ENCODE results near the gene RAP2A. TPM values are rescaled to one million over a fixed set of nuclear protein-coding genes. Genes with fewer than 3 reads are reported as not detected.

RAP2A gene
- total RNA-seq, 6 experiments from 2014 or later, result 7.4 to 16.5 (median 8.8) TPM

DNA sequence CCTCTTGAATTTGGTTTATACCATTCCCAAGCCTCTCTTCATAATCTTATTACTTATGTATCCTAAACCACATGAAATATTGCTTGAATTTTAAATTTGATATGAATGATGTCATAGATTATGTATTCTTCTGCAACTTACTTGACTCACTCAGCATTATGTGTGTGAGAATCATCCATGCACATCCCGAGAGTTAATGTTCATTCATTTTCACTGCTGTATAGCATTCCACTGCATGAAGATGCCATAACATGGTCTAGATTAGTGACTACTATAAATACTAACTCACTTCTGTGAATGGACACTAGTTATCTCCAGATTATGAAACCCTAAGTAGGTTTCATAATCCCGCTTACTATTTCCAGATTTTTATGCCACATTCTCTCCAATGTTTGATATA, 25.0 kb upstream of the RAP2A start:
- H3K36me3 ChIP-seq, result no peaks in the 10 kb centered on the region
- H3K4me1 ChIP-seq, result no peaks in the 10 kb centered on the region
- H3K4me3 ChIP-seq, result no peak overlapping the region
- 92% methylated on average over 2 of the region's 2 CpGs for WGBS (ENCODE audit: insufficient coverage, low coverage, low lambda C conversion rate, missing lambda C conversion rate)
- intact Hi-C loops (cut with DNase I), result no loop called here
- no peaks in the 10 kb centered on the region for H3K9me3 ChIP-seq
- TF ChIP-seq, protein P1, sequence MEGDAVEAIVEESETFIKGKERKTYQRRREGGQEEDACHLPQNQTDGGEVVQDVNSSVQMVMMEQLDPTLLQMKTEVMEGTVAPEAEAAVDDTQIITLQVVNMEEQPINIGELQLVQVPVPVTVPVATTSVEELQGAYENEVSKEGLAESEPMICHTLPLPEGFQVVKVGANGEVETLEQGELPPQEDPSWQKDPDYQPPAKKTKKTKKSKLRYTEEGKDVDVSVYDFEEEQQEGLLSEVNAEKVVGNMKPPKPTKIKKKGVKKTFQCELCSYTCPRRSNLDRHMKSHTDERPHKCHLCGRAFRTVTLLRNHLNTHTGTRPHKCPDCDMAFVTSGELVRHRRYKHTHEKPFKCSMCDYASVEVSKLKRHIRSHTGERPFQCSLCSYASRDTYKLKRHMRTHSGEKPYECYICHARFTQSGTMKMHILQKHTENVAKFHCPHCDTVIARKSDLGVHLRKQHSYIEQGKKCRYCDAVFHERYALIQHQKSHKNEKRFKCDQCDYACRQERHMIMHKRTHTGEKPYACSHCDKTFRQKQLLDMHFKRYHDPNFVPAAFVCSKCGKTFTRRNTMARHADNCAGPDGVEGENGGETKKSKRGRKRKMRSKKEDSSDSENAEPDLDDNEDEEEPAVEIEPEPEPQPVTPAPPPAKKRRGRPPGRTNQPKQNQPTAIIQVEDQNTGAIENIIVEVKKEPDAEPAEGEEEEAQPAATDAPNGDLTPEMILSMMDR (IDR thresholded peaks at IDR 0.05), result no peak
- no peak for TF ChIP-seq POLR2A (IDR thresholded peaks at IDR 0.05)
- no peak overlapping the region for H3K27ac ChIP-seq
- no peak for ATAC-seq
- H3K27me3 ChIP-seq, result no peaks in the 10 kb centered on the region
- DNase-seq, result no peak

DNA sequence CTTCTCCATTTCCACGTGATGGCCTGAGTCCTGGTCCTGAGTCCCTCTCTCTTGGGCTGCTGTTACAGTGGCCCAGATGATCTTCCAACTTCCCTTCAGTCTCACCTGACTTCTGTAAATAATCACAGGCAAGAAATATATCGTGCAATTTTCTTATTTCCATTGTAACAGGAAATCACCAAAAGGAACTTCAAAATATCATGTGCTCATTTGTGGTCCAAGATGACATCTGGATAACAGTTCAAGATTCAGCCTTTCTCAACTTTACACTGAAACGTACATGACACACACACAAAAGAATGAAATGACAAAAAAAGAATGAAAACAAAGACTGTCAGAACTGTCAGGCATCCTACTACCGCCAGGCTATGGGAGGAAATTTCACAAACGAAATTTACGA, 22.0 kb upstream of the RAP2A start:
- ATAC-seq, result no peak
- WGBS (ENCODE audit: insufficient coverage, low coverage, low lambda C conversion rate, missing lambda C conversion rate), result 74% methylated on average over 6 of the region's 6 CpGs

DNA sequence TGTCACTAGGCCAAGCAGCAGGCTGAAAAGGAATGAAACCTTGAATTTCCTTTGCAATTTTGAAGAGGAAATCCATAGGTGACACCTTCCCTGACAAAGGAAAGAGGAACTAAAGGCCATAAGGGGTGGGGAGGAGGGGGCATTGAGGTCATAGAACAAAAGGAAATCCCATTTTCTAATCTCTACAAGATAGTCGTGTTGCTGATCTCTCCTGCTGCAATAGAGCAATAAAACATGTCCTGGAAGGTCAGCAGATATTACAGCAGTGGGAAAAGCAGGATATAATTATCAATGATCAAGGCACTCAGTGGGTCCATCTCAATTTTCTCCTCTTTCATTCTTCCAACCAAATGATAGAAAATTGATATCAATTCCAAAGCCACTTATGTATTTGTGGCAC, 20.3 kb upstream of the RAP2A start:
- H3K36me3 ChIP-seq, result no peaks in the 10 kb centered on the region
- 9% methylated on average over 1 of the region's 1 CpG for WGBS (ENCODE audit: insufficient coverage, low coverage, low lambda C conversion rate, missing lambda C conversion rate)

More for the DNA sequence above, 22.0 kb upstream of the RAP2A start:
- Histone ChIP-seq H3K27me3 (no peaks in the 10 kb centered on the region), H3K36me3 (no peaks in the 10 kb centered on the region), H3K4me3 (no peak overlapping the region), H3K9me3 (no peaks in the 10 kb centered on the region), H3K27ac (no peak overlapping the region), H3K4me1 (no peaks in the 10 kb centered on the region)
- no peak for DNase-seq
- no peak for TF ChIP-seq POLR2A (IDR thresholded peaks at IDR 0.05)
- TF ChIP-seq, protein P1 (IDR thresholded peaks at IDR 0.05), result no peak
- intact Hi-C loops (cut with DNase I), result no loop called here

DNA sequence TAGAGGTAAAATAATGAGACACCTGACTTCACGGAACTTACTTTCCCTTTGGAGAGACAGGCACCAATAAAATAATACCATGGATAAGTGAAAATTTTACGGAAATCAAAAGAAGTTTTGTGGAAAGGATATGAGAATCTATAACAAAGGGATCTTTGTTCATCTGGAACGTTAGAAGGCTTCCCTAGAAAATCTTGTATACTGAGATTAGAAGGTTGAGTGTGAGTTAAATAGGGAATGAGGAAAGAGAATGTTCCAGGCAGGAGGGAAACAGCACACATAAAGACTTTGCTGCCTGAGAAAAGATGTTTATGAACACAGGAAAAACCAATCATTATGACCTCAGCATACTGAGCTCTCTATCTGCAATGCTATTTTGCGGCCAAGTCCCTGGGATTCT, 19.6 kb upstream of the RAP2A start:
- H3K27me3 ChIP-seq, result no peaks in the 10 kb centered on the region
- TF ChIP-seq, protein P1 (IDR thresholded peaks at IDR 0.05), result no peak
- TF ChIP-seq POLR2A (IDR thresholded peaks at IDR 0.05), result no peak
- no peaks in the 10 kb centered on the region for H3K4me1 ChIP-seq
- no peak for DNase-seq
- no peaks in the 10 kb centered on the region for H3K9me3 ChIP-seq
- no peak overlapping the region for H3K4me3 ChIP-seq
- H3K36me3 ChIP-seq, result no peaks in the 10 kb centered on the region
- 69% methylated on average over 4 of the region's 4 CpGs for WGBS (ENCODE audit: insufficient coverage, low coverage, low lambda C conversion rate, missing lambda C conversion rate)
- ATAC-seq, result no peak
- no peak overlapping the region for H3K27ac ChIP-seq
- intact Hi-C loops (cut with DNase I), result no loop called here

More for the DNA sequence above, 20.3 kb upstream of the RAP2A start:
- intact Hi-C loops (cut with DNase I), result no loop called here
- no peak for ATAC-seq
- H3K27ac ChIP-seq, result no peak overlapping the region
- H3K27me3 ChIP-seq, result no peaks in the 10 kb centered on the region
- no peaks in the 10 kb centered on the region for H3K4me1 ChIP-seq
- H3K4me3 ChIP-seq, result no peak overlapping the region
- H3K9me3 ChIP-seq, result no peaks in the 10 kb centered on the region
- TF ChIP-seq, protein P1 (IDR thresholded peaks at IDR 0.05), result no peak
- TF ChIP-seq POLR2A (IDR thresholded peaks at IDR 0.05), result no peak
- DNase-seq, result no peak

DNA sequence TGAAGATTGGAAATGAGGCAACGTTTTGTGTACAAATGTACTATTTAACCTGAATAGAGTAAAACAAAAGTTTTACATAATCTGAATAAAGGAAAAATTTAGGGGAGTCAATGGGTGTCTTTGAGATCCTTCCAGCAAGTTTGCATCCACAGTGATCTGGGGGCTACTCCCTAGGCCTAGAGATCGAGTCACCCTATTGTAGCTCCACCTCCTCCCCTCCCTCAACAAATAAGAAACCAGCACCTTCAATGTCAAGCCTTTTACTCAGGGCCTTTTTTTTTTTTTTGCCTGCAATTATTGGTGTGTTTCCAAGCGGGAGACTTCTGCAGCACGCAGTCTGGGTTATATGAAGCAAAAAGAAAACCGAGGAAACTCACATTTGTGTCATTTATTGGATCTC, 16.3 kb upstream of the RAP2A start:
- no peaks in the 10 kb centered on the region for H3K9me3 ChIP-seq
- no peak overlapping the region for H3K4me3 ChIP-seq
- H3K27ac ChIP-seq, result no peak overlapping the region
- whole genome bisulfite sequencing (ENCODE audit: insufficient coverage, low coverage, low lambda C conversion rate, missing lambda C conversion rate), result 54% methylated on average over 5 of the region's 5 CpGs
- no peaks in the 10 kb centered on the region for H3K27me3 ChIP-seq
- no peak for TF ChIP-seq POLR2A (IDR thresholded peaks at IDR 0.05)
- TF ChIP-seq, protein P1 (IDR thresholded peaks at IDR 0.05), result no peak
- H3K4me1 ChIP-seq, result no peaks in the 10 kb centered on the region
- H3K36me3 ChIP-seq, result no peaks in the 10 kb centered on the region
- intact Hi-C loops (cut with DNase I), result no loop called here
- ATAC-seq (no peak), DNase-seq (no peak)
